Suprapubic skin (tissue), 3 donors: ENCODE data around the gene FAM107A.

Experiments
- POLR2A ChIP-seq, 2 donors: fragments of 450-650 bp; IDR thresholded peaks; one replicate each; pipeline ENCODE4 v1.6.1; 2017; ENCODE audit warnings: antibody characterized with exemption in 2 of 2, mild to moderate bottlenecking in 2 of 2, moderate library complexity in 2 of 2
- TF ChIP-seq, protein P1 (sequence below), 2 donors: fragments of 200-600 bp in 1 of 2; fragments of 450-650 bp in 1 of 2; sonication (generic) in 1 of 2; IDR thresholded peaks; one replicate each; pipeline ENCODE4 v1.5.1; 2016 to 2019; ENCODE audit warnings: antibody characterized with exemption in 2 of 2, mild to moderate bottlenecking in 1 of 2, moderate library complexity in 1 of 2

GRCh38 chr3:58522759-58523425 is 54.3 kb downstream of the FAM107A start:
- TF ChIP-seq, protein P1, sequence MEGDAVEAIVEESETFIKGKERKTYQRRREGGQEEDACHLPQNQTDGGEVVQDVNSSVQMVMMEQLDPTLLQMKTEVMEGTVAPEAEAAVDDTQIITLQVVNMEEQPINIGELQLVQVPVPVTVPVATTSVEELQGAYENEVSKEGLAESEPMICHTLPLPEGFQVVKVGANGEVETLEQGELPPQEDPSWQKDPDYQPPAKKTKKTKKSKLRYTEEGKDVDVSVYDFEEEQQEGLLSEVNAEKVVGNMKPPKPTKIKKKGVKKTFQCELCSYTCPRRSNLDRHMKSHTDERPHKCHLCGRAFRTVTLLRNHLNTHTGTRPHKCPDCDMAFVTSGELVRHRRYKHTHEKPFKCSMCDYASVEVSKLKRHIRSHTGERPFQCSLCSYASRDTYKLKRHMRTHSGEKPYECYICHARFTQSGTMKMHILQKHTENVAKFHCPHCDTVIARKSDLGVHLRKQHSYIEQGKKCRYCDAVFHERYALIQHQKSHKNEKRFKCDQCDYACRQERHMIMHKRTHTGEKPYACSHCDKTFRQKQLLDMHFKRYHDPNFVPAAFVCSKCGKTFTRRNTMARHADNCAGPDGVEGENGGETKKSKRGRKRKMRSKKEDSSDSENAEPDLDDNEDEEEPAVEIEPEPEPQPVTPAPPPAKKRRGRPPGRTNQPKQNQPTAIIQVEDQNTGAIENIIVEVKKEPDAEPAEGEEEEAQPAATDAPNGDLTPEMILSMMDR (IDR thresholded peaks at IDR 0.05): no peak
- no peak for TF ChIP-seq POLR2A (IDR thresholded peaks at IDR 0.05)
